ENCODE results near the gene ATP5MK.
"Not testable (repeated sequence)": the region's sequence is repeated elsewhere in the genome, so short reads cannot be mapped to it uniquely, and the experiment has no call there.

The ATP5MK gene

DNA sequence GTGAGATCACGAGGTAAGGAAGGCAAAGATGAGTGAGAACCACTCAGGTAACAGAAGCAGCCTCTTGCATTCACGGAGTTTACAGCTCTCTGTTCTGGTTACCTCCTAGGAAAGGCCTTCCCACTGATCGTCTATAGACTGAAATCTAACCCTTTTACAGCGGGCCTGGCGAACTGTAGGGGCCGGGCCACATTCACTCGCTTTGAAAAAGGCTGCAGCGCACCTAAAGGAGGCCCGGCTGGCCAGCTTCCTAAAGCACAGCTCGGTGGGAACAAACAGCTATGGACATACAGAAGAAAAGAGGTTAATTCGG, 565 bp downstream of the ATP5MK start:
- no peak for DNase-seq

DNA sequence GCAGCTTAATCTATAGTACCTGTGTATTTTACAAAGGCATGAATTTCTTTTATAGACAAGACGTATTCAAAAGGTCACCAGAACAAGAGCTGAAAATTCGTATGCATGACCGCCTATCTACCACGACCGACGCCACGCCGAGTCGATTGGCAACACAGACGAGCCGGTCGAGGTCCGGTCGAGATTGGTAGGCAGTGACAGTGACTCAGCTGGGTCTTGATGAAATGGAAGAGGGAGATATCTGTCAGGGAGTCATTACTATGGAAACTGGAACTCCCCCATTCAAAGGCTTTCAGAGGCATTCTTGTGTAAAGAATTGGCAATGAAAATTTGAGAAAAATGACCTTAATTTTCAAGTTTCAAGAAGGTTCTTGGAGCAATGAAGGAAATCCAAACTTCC, 2.1 kb downstream of the ATP5MK start:
- no peak for DNase-seq

DNA sequence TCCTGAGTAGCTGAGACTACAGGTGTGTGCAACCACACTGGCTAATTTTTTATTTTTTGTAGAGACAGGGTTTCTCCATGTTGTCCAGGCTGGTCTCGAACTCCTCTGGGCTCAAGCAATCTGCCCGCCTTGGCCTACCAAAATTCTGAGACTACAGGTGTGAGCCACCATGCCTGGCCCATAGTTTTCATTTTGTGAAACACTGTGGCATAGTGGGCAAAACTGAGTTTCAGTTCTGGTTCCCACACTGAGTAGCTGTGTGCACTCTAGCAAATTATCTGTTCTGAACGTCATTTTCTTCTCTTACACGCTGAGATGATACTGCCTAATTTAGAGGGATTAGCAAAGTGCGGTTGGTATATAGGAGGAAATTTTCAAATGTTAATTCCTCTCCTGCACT, 13.5 kb downstream of the ATP5MK start:
- DNase-seq, result no peak

DNA sequence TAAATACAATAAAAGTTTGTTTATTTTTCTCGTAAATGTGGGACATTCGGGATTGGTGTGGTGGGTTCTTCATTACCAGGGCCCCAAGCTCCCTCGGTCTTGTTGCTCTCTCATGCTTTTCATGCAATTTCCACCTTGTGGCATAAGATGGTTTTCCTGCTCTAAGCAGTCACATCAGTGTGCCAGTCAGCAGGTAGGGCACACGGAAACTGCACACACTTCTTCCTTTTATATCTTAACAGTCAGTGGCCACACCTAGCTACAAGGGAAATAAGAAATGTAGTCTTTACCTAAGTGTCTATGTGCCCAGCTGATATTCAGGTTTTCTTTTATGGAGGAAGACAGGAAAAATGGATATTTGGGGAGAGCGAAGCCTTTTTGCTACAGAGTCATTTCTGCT, 22.0 kb downstream of the ATP5MK start:
- no peak for DNase-seq

DNA sequence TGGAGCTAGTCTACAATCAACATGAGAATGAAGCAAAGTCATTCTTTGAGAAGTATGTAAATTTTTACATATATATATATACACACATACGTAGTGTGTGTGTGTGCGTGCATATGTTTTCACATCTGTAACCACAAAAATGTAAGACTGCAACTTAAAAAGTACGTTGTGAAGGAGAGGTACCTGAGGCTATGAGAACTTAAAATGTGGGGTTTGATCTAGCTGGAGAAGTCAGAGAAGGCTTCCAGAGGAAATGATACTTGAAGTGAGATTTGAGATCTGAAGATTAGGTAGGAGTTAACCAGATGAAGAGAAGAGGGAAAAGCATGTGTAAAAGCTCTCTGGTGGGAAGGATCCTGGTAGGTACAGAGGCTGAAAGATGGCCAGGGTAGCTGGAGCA, 22.7 kb downstream of the ATP5MK start:
- no peak for DNase-seq

DNA sequence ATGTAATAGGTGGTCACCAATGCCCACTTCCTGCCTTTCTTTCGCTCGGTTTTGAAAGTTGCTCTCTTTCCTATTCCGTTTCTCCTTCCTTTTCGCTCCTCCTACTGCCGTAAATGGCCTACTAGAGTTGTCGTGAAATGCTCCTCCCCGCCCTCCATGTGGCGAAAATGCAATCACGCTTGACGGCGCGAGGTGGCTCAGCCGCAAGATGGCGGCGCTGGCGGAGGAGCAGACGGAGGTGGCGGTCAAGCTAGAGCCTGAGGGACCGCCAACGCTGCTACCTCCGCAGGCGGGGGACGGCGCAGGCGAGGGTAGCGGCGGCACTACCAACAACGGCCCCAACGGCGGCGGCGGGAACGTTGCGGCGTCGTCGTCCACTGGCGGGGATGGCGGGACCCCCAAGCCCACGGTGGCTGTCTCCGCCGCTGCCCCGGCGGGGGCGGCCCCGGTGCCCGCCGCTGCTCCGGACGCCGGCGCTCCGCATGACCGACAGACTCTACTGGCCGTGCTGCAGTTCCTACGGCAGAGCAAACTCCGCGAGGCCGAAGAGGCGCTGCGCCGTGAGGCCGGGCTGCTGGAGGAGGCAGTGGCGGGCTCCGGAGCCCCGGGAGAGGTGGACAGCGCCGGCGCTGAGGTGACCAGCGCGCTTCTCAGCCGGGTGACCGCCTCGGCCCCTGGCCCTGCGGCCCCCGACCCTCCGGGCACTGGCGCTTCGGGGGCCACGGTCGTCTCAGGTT, 28.3 kb downstream of the ATP5MK start, which contains the start of gene TAF5:
TSS of gene TAF5 (plus strand) at position 195 of the 737 bp plus-strand sequence. CDS start at position 209, 14 bp downstream.
- peak; percentile 24 to 76 for DNase-seq

DNA sequence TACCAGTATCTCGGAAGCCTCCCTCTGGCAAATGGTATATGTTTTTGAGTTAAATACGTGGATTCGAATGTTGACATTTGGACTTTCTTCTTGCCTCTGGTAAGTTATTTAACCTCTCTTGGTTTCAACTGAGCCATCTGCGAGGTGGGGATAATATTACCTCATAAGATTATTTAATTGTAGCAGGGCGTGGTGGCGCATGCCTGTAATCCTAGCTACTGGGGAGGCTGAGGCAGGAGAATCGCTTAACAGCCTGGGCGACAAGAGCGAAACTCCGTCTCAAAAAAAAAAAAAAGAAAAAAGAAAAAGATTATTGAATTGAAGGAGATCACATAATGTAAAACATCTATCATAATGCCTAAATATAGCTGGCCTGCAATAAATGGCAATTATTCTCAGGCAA, 28.9 kb downstream of the ATP5MK start:
- no peak for DNase-seq

DNA sequence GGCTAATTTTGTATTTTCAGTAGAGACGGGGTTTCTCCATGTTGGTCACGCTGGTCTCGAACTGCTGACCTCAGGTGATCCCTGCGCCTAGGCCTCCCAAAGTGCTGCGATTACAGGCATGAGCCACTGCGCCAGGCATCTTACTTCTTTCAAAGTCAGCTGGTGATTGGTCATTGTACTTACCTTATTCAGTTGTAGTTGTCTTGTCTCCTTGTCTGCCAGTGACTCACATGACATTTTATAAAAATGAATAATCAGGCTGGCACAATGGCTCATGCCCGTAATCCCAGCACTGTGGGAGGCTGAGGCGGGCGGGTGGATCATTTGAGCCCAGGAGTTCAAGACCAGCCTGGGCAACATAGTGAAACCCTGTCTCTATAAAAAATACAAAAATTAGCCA, 35.5 kb downstream of the ATP5MK start:
- DNase-seq, result not testable (repeated sequence)

DNA sequence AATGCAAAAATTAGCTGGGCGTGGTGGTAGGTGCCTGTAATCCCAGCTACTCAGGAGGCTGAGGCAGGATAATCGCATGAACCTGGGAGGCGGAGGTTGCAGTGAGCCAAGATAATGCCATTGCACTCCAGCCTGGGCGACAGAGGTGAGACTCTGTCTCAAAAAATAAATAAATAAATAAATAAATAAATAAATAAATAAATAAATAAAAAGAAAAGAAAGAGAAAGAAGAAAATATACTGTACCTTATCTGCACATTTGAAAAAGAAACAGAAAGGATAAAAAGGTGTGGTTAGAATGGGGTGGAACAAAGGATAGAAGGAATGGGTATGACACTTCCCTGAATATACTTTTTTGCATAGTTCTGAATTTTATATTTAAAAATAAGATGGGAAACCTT, 36.8 kb downstream of the ATP5MK start:
- not testable (repeated sequence) for DNase-seq

DNA sequence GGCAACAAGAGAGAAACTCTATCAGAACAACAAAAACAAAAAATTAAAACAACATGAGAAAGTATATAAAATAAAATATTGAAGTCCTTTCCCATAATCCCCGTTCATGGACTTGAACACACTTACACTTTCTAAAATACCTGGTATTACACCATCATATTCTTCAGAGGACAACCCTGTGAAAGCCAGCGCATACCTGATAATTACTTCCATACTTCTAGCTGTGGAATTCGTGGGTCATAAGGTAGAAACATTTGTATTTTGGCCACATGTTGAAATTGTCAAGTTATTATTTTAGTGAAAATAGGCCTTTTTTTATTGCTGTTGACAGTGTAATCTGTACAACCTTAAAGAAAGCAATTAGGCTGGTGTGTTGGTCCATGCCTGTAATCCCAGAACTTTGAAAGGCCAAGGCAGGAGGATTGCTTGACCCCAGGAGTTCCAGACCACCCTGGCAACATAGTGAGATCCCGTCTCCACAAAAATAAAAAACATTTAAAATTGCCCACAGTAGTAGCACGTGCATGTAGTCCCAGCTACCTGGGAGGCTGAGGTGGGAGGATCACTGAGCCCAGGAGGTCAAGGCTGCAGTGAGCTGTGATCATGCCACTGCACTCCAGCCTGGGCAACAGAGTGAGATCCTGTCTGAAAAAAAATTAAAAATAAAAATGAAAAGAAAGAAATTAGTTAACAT, 40.2 kb downstream of the ATP5MK start:
- DNase-seq, result no peak

DNA sequence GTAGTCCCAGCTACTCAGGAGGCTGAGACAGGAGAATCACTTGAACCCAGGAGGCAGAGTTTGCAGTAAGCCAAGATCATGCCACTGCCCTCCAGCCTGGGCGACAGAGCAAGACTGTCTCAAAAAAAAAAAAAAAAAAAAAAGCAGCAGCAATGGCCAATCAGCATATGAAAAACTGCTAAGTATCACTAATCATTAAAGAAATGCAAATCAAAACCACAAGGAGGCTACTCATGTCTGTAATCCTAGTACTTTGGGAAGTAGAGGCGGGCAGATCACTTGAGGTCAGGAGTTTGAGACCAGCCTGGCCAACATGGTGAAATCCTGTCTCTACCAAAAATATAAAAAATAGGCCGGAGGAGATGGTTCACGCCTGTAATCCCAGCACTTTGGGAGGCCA, 41.7 kb downstream of the ATP5MK start:
- not testable (repeated sequence) for DNase-seq

DNA sequence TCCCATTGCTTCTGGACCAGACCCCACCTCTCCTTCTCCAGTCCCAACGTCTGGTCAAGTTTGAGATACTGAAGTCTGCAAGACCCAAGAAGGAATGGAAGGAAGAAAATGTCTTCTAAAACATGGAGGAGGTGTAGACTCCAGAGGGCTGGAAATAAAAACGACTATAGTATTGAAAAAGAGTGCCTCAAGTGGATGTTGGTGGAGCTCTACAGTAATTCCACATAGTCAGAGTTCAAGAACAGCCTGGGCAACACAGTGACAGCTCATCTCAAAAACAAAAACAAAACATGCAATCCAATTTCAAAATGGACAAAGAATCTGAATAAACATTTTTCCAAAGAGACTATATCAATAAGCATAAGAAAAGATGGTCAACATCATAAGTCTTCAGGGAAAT, 43.0 kb downstream of the ATP5MK start:
- DNase-seq, result no peak

DNA sequence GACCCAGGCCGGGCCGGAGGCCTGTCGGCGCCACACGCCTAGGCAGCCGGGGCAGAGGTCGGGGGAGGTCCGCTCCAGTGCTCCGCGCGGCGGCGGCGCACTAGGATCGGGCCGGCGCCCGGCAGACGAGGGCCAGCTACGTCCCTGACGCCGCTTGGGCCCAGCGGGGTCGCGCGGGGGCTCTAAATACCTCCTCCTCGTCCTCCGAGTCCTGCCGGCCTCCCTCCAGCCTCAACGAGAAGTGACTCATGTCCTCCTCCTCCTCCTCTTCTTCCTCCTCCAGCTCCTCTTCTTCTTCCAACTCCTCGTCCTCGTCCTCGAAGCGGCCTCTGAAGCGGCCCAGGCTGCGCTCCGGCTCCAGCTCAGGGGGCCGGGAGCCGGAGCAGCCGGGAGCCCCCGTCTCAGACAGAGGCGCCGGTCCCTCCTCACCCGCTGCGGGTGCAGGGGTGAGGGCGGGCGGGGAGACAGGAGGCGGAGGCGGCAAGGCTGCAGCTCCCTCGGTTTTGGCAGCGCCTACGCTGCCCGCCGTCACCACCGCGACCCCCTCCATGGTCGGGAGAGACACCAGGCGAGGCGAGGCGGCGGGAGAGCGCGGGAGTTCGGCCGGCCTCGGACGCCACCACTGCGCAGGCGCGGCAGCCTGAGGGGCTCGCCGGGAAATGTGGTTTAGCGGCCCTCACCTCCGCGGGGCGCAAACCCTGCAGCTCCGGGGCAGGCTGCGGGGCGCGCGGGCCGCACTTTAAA, 45.6 kb downstream of the ATP5MK start, which contains the start of gene PCGF6:
TSS of gene PCGF6 (minus strand) at position 624 of the 744 bp plus-strand sequence. CDS start at position 550, 74 bp downstream.
- DNase-seq, result peak; percentile 44 to 57

DNA sequence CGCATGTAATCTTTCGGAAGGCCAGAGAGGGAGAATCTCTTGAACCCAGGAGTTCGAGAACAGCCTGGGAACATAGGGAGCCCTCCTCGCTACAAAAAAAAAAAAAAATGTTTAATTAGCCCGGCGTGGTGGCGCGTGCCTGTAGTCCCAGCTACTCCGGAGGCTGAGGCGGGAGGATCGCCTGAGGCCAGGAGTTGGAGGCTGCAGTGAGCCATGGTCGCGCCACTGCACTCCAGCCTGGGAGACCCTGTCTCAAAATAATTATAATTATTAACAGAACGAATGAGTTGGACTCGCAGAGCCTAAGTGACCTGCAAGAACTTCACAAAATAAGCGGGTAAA, 46.1 kb downstream of the ATP5MK start:
- no peak for DNase-seq

Measured in NCI-H187 (cell line).